Activated CD4-positive, CD25-positive, alpha-beta regulatory T cell treated with anti-CD3 and anti-CD28 coated beads, Interleukin-2, amount 50 U/mL, for 16 hours (primary cell): Measurements from ENCODE around the gene MED19.
A peak's percentile ranks its signal among the peaks of the same experiment; 100 is the strongest.
"Not testable (repeated sequence)": the region's sequence is repeated elsewhere in the genome, so short reads cannot be mapped to it uniquely, and the experiment has no call there.

ENCODE experiments used
- DNase-seq: peaks from one replicate; pipeline ENCODE4 v3.0.0-alpha.2; 2020; ENCODE audit warnings: low read depth, low spot score

The MED19 gene

GRCh38 chr11:57705432-57705831 lies 6.6 kb downstream of the MED19 start:
- not testable (repeated sequence) for DNase-seq

GRCh38 chr11:57704932-57705331 lies 7.1 kb downstream of the MED19 start:
- no peak for DNase-seq

- DNase-seq, result no peak
Observed at GRCh38 chr11:57703341-57703740, 8.7 kb downstream of the MED19 start.

- no peak for DNase-seq
Observed at GRCh38 chr11:57700425-57700824, 11.6 kb downstream of the MED19 start.

GRCh38 chr11:57699813-57700212 lies 12.2 kb downstream of the MED19 start:
- no peak for DNase-seq

- DNase-seq, result no peak
Observed at GRCh38 chr11:57698843-57699365, 13.1 kb downstream of the MED19 start.

GRCh38 chr11:57690474-57690873 lies 21.5 kb downstream of the MED19 start:
- not testable (repeated sequence) for DNase-seq

GRCh38 chr11:57681168-57681567 lies 30.8 kb downstream of the MED19 start:
- no peak for DNase-seq

- DNase-seq, result no peak
Observed at GRCh38 chr11:57680552-57680874, 31.5 kb downstream of the MED19 start.

GRCh38 chr11:57679396-57679795 lies 32.6 kb downstream of the MED19 start:
- DNase-seq, result no peak

- DNase-seq, result no peak
Observed at GRCh38 chr11:57675176-57675941, 36.7 kb downstream of the MED19 start.

- no peak for DNase-seq
Observed at GRCh38 chr11:57674251-57674650, 37.8 kb downstream of the MED19 start.

- DNase-seq, result no peak
Observed at GRCh38 chr11:57668434-57668782, 43.6 kb downstream of the MED19 start.

GRCh38 chr11:57667736-57668433 lies 44.1 kb downstream of the MED19 start, which contains the start of gene ZDHHC5:
Gene ZDHHC5 (plus strand): TSS chr11:57668114. CDS start chr11:57673091, 4,977 bp downstream.
- peak; percentile 100 for DNase-seq

GRCh38 chr11:57667117-57667735 lies 44.8 kb downstream of the MED19 start:
- peak; percentile 90 for DNase-seq

- DNase-seq, result no peak
Observed at GRCh38 chr11:57663975-57664374, 48.0 kb downstream of the MED19 start.

- DNase-seq, result no peak
Observed at GRCh38 chr11:57662893-57663292, 49.1 kb downstream of the MED19 start.

- no peak for DNase-seq
Observed at GRCh38 chr11:57659669-57660068, 52.3 kb downstream of the MED19 start.

- DNase-seq, result no peak
Observed at GRCh38 chr11:57658023-57658361, 54.0 kb downstream of the MED19 start.

GRCh38 chr11:57657194-57658022 lies 54.6 kb downstream of the MED19 start, which contains the start of gene CLP1:
Gene CLP1 (plus strand): TSS chr11:57657762. CDS start chr11:57659477, 1,715 bp downstream.
- DNase-seq, result peak; percentile 100

- no peak for DNase-seq
Observed at GRCh38 chr11:57656885-57657193, 55.2 kb downstream of the MED19 start.
